PC-9 (cell line): Measurements from ENCODE around the gene ELOA. TPM values are rescaled to one million over a fixed set of nuclear protein-coding genes. Genes with fewer than 3 reads are reported as not detected.
"Not testable (repeated sequence)": the region's sequence is repeated elsewhere in the genome, so short reads cannot be mapped to it uniquely, and the experiment has no call there.

Experiments
- BruUV-seq: library from RNA; stranded (reverse); fragments of 400-500 nt; replicated peaks from 2 replicates; lab custom pipeline; 2021; lab: Mats Ljungman, UMichigan
- CTCF ChIA-PET: fragments of 300-600 bp; sonication (Branson Sonifier 250); formaldehyde crosslinking; loops from one replicate; lab custom pipeline; 2022; ENCODE audit warnings: antibody characterized with exemption; lab: Charles Lee
- POLR2A ChIA-PET: fragments of 300-600 bp; sonication (Branson Sonifier 250); formaldehyde crosslinking; loops from one replicate; lab custom pipeline; 2022; ENCODE audit warnings: antibody characterized with exemption; ENCODE audit not compliant: unreplicated experiment; lab: Charles Lee
- DNase-seq, 2 experiments: peaks; one replicate each; pipeline versions ENCODE4 v3.0.0 to v3.0.0-alpha.2; 2015 to 2022; ENCODE audit warnings: mixed read lengths in 1 of 2
- H2AFZ ChIP-seq: fragments of 200-600 bp; sonication (generic); 2 replicates; pipeline ENCODE4 v1.8.1; 2017; ENCODE audit warnings: antibody characterized with exemption
- H3F3A ChIP-seq: fragments of 200-600 bp; sonication (generic); 2 replicates; pipeline ENCODE4 v1.8.1; 2017; ENCODE audit warnings: antibody characterized with exemption, mild to moderate bottlenecking, low read depth; ENCODE audit not compliant: insufficient read depth
- H3K27ac ChIP-seq: fragments of 200-600 bp; sonication (generic); 2 replicates; pipeline ENCODE4 v1.6.1; 2016; ENCODE audit warnings: mixed run types
- H3K27me3 ChIP-seq: fragments of 200-600 bp; sonication (generic); 2 replicates; pipeline ENCODE4 v1.6.1; 2016; ENCODE audit warnings: low read depth, mixed run types; ENCODE audit not compliant: insufficient read depth
- H3K36me3 ChIP-seq: fragments of 200-600 bp; sonication (generic); 2 replicates; pipeline ENCODE4 v1.6.1; 2016; ENCODE audit warnings: low read depth, mixed run types
- H3K4me1 ChIP-seq: fragments of 200-600 bp; sonication (generic); replicated peaks from 2 replicates; pipeline ENCODE4 v1.6.1; 2016; ENCODE audit warnings: mixed run types; ENCODE audit not compliant: insufficient read depth
- H3K4me2 ChIP-seq: fragments of 200-600 bp; sonication (generic); 2 replicates; pipeline ENCODE4 v1.6.1; 2017; ENCODE audit warnings: mixed run types
- H3K4me3 ChIP-seq: fragments of 200-600 bp; sonication (generic); 2 replicates; pipeline ENCODE4 v1.6.1; 2016; ENCODE audit warnings: mixed run types
- H3K79me2 ChIP-seq: fragments of 200-600 bp; sonication (generic); 2 replicates; pipeline ENCODE4 v1.6.1; 2017; ENCODE audit warnings: low read depth, mixed run types
- H3K9me2 ChIP-seq: fragments of 200-600 bp; sonication (generic); 2 replicates; pipeline ENCODE4 v1.8.1; 2017; ENCODE audit warnings: mild to moderate bottlenecking; ENCODE audit not compliant: insufficient read depth
- H3K9me3 ChIP-seq: fragments of 200-600 bp; sonication (generic); 2 replicates; pipeline ENCODE4 v1.8.1; 2016; ENCODE audit warnings: low read depth; ENCODE audit not compliant: insufficient read depth
- H4K20me1 ChIP-seq: fragments of 200-600 bp; sonication (generic); 2 replicates; pipeline ENCODE4 v1.8.1; 2017; ENCODE audit not compliant: insufficient read depth
- CTCF ChIP-seq: fragments of 200-600 bp; sonication (generic); conservative IDR thresholded peaks from 2 replicates; pipeline ENCODE4 v1.6.1; 2017; ENCODE audit warnings: mixed run types, antibody characterized with exemption, mild to moderate bottlenecking, moderate library complexity
- EZH2 ChIP-seq: fragments of 200-600 bp; sonication (generic); IDR thresholded peaks from 2 replicates; pipeline ENCODE4 v1.8.0; 2017; ENCODE audit warnings: antibody characterized with exemption, low read depth
- intact Hi-C: fragments of 100-400 bp; cut with micrococcal nuclease; formaldehyde crosslinking; loops from one replicate; pipeline ENCODE4 v1.10.0; 2022; ENCODE audit not compliant: unreplicated experiment
- total RNA-seq: library from RNA; stranded (reverse); gene quantifications from 2 replicates; pipeline ENCODE4 v1.2.3, GENCODE V29; 2021

The ELOA gene
- total RNA-seq, 1 experiment from 2014 or later: 26.2 TPM

GRCh38 chr1:23776217-23776616 lies 32.9 kb downstream of the ELOA start:
- no peak for DNase-seq
- Histone ChIP-seq H3K4me1 (peaks cover 29% of the 10 kb centered on the region), H3K36me3 (no peaks in the 10 kb centered on the region), H3K79me2 (peaks cover 44% of the 10 kb centered on the region), H3F3A (peaks cover 25% of the 10 kb centered on the region), H3K27ac (no peak overlapping the region), H3K4me3 (no peak overlapping the region), H3K9me3 (no peaks in the 10 kb centered on the region), H3K4me2 (peak overlapping the region; percentile 93), H3K27me3 (no peaks in the 10 kb centered on the region), H3K9me2 (no peaks in the 10 kb centered on the region), H4K20me1 (no peaks in the 10 kb centered on the region; the same call in 1 of the 2 replicates), H2AFZ (no peak overlapping the region)
- ChIA-PET CTCF (interaction anchor here (0.7 kb wide), 1 partner anchor 133 kb away, joined by 3 read pairs; no protein-coding TSS in a partner anchor), POLR2A (interaction anchor here (0.7 to 1.4 kb wide), 3 partner anchors 15 to 24 kb away, joined by 3 to 10 read pairs (median 3); partner anchors contain the start of gene GALE)
- BruUV-seq: no TSS peak
- TF ChIP-seq CTCF (no peak), EZH2 (no peak)
- intact Hi-C loops: loop anchor here (5.0 kb wide), 1 partner anchor 181 kb away; the partner anchor contains the start of gene PNRC2

GRCh38 chr1:23777979-23778814 lies 34.9 kb downstream of the ELOA start, which contains the start of gene PITHD1:
PITHD1 (plus strand) TSS chr1:23778418; CDS start chr1:23778516, 98 bp downstream.
- Histone ChIP-seq H2AFZ (peak within 1 kb of the TSS; percentile 88), H3K4me1 (peaks cover 29% of the 10 kb centered on the region), H3K9me2 (no peaks in the 10 kb centered on the region), H4K20me1 (no peaks in the 10 kb centered on the region; the same call in 1 of the 2 replicates), H3K4me3 (peak within 1 kb of the TSS; percentile 90), H3K4me2 (peak within 1 kb of the TSS; percentile 93), H3K27ac (peak within 1 kb of the TSS; percentile 81), H3K9me3 (no peaks in the 10 kb centered on the region), H3K79me2 (peaks cover 58% of the 10 kb centered on the region), H3F3A (peaks cover 25% of the 10 kb centered on the region), H3K27me3 (no peaks in the 10 kb centered on the region), H3K36me3 (no peaks in the 10 kb centered on the region)
- ChIA-PET POLR2A (interaction anchor here (0.5 to 0.7 kb wide), 13 partner anchors 11 to 967 kb away, joined by 3 to 22 read pairs (median 8); partner anchors contain the start of genes CLIC4 and LYPLA2), CTCF (no interaction called here)
- intact Hi-C loops: loop anchor here (1.0 to 5.0 kb wide), 3 partner anchors 12 to 179 kb away; partner anchors contain the start of genes GALE and PNRC2
- BruUV-seq: TSS peak; percentile 81
- DNase-seq: peak; percentile 56 to 76
- no peak for TF ChIP-seq CTCF
- TF ChIP-seq EZH2: no peak

- peak overlapping the region; percentile 90; the same call in 1 of the 2 replicates for H3K4me3 ChIP-seq
- H3K4me2 ChIP-seq: peak overlapping the region; percentile 79
- POLR2A ChIA-PET: interaction anchor here (0.5 to 0.8 kb wide), 5 partner anchors 12 to 1637 kb away, joined by 3 to 8 read pairs (median 4); partner anchors contain the start of gene WNT4
- peaks cover 25% of the 10 kb centered on the region for H3F3A ChIP-seq
- peak overlapping the region; percentile 81 for H3K27ac ChIP-seq
- H3K36me3 ChIP-seq: no peaks in the 10 kb centered on the region; the same call in 1 of the 2 replicates
- peaks cover 29% of the 10 kb centered on the region for H3K4me1 ChIP-seq
- CTCF ChIA-PET: interaction anchor here (0.5 to 0.6 kb wide), 4 partner anchors 12 to 394 kb away, joined by 3 to 11 read pairs (median 6); no protein-coding TSS in a partner anchor
- H3K27me3 ChIP-seq: no peaks in the 10 kb centered on the region
- peak in 1 of 2 experiments; percentile 71 for DNase-seq
- no peaks in the 10 kb centered on the region for H3K9me2 ChIP-seq
- H3K79me2 ChIP-seq: peaks cover 58% of the 10 kb centered on the region
- no peaks in the 10 kb centered on the region; the same call in 1 of the 2 replicates for H4K20me1 ChIP-seq
- no peaks in the 10 kb centered on the region for H3K9me3 ChIP-seq
- intact Hi-C loops: loop anchor here (2.0 to 5.0 kb wide), 2 partner anchors 21 to 177 kb away; partner anchors contain the start of genes GALE and PNRC2
- H2AFZ ChIP-seq: no peak overlapping the region
- no TSS peak for BruUV-seq
- TF ChIP-seq EZH2 (no peak), CTCF (no peak)
Observed at GRCh38 chr1:23779826-23780371, 36.6 kb downstream of the ELOA start.

- H3K27ac ChIP-seq, CTCF ChIA-PET, BruUV-seq, H3K4me3 ChIP-seq, POLR2A ChIA-PET, H3K4me2 ChIP-seq, H3K9me2 ChIP-seq, H3K9me3 ChIP-seq, H4K20me1 ChIP-seq, intact Hi-C loops, H2AFZ ChIP-seq, H3K36me3 ChIP-seq, H3K27me3 ChIP-seq, DNase-seq: not testable (repeated sequence)
- Histone ChIP-seq H3K4me1 (peaks cover 17% of the 10 kb centered on the region), H3K79me2 (peaks cover 39% of the 10 kb centered on the region), H3F3A (peaks cover 19% of the 10 kb centered on the region)
Observed at GRCh38 chr1:23783141-23783540, 39.9 kb downstream of the ELOA start.
